EH (cell line): Measurements from ENCODE around the gene GRPEL2.
A peak's percentile ranks its signal among the peaks of the same experiment; 100 is the strongest.

Experiments used
- DNase-seq: peaks from one replicate; pipeline ENCODE4 v3.0.0-alpha.2; 2015; ENCODE audit warnings: low read depth

GRPEL2 gene

DNA sequence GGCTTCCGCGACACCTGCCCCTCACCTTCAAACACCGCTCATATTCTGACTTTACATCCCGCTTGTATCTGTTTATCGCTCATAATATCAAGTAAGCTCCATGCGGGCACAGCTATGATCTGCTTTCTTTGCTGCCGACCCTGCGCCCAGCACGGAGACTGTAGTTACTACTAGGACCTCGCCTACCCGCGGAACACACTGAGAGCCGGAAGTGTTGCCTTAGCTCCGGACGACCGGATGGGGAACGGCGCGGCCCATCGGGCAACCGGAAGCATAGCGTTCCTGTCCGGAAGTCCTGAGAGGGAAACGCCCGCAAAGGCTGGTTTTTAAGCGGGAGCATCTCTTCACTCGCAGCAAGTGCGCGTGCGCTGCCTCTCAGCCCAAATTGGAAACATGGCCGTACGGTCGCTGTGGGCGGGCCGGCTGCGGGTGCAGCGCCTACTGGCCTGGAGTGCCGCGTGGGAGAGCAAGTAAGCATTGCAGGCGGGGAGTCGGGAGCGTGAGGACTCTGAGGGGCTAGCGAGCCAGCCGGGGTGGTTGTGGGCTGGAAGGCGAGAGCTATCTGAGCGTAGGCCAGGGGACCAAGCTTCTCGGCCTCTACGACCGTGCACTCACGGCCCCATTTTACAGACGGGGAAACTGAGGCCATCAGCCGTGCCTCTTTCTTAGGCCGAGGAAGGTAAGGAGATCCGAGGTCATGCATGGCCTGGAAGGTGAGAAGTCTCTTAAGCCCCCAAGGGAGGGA lies at the start of gene GRPEL2:
Gene GRPEL2 (plus strand): TSS at position 353 of the 745 bp plus-strand sequence. CDS start 41 bp downstream, at position 394.
- DNase-seq, result peak; percentile 98

DNA sequence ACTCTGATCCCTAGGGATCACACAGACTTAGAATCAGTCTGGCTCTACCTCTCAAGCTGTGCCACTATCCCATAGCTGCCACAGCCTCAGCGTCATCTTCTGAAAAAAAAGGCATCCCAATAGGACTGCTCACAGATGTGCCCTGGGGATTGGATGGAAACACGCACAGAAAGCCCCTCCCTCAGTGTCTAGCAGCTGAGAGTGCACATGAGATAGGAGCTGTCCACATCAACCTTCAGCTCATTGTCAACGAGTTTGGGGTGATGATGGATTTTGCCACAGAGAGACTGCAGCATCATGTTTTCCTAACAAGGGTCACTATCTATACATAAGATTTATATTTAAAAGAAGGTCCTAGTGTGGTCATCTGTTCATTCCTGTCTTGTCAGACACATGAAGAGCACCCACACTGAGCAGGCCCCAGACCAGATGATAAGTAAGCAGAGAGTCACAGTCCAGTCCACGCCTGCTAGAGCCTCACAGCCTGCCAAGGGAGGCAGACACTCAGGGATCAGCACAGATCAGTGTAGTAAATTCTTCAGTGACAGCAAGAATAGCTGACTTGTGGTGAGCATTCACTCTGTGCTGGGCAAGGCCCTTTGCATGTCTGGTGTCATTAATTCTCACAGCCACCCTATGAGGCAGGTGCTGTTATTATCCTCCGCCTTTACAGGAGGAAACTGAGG lies 47.8 kb upstream of the GRPEL2 start:
- no peak for DNase-seq

GRCh38 chr5:149298163-149298562 lies 47.1 kb upstream of the GRPEL2 start:
- no peak for DNase-seq

- DNase-seq, result no peak
Measured at GRCh38 chr5:149298842-149299404, 46.4 kb upstream of the GRPEL2 start.

GRCh38 chr5:149299451-149300054 lies 45.7 kb upstream of the GRPEL2 start:
- DNase-seq, result no peak

- DNase-seq, result no peak
Measured at GRCh38 chr5:149300441-149300840, 44.9 kb upstream of the GRPEL2 start.

DNA sequence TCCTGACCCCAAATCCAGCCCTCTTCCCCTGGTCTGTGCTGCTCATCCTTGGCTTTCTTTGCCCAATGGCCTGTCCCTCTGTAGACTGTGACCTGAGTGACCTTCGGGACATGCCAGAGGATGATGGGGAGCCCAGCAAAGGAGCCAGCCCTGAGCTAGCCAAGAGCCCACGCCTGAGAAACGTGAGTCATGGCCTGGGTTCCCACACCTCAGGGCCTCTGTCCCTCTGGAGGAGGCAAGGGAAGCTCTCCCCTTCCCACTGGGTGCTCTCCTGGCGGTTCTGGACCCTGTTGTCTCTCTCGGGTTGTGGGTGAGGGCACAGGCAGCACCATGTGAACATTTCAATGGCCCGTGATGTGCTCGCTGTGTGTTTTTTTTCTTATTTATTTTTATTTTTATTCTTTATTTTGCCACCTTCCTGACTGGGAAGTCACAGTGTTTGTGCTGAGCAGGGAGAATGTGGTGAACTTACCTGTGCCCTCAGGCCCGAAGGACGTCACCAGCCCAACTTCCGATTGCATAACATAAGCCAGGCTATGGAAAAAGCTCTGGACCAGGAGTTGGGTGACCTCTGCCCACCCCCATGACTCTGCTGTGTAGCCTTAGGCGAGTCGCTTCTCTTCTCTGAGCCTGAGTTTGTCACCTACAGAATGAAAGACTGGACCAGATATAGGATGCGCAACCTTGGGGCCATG lies 44.1 kb upstream of the GRPEL2 start:
- DNase-seq, result no peak

DNA sequence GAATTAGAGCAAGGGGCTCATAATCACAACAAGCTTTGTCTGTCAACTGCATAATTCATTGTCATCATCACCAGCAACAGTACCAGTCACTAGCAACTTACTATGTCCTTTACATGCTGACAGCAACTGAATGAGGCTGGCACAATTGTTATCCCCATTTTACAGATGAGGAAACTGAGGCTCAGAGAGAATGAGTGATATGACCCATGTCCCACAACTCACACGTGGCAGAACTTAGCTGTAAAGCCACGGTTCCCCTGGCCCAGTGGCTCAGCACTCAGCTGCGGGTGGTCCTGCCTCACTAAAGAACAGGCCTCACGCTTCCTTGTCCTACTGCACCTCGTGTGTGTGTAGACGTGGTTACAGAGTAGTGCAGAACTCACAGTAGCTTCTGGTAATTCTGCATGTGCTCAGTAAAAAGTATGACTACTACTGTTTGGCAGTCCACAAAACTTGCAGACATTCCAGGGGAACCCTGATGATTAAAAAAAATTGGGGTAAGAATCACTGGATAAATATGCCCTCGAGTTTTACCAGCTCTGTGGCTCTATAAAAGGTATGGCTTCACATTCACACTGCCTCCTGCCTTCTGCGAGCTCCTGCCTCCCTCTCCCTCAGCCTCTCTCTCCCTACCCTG lies 43.4 kb upstream of the GRPEL2 start:
- DNase-seq, result peak; percentile 80

GRCh38 chr5:149302641-149303040 lies 42.7 kb upstream of the GRPEL2 start:
- no peak for DNase-seq

DNA sequence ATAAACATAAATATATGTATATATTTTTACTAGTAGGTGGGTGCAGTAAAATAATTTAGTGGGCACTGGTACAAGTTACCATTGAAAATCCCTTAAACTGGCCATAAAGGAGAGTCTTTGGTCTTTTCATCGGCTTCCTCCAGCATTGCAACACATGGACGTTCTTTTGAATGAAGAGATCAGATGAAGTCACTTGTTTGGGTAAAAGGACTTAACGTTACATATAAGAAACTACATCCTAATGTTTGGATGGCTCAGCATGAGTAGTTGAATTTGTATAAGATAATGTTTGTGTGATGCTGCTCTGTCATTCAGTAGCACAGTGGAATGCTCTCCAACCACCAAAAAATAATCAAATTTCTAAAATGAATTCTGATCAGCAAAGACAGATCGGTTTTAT lies 42.1 kb upstream of the GRPEL2 start:
- DNase-seq, result no peak

- DNase-seq, result no peak
Measured at GRCh38 chr5:149304195-149305078, 40.9 kb upstream of the GRPEL2 start.

DNA sequence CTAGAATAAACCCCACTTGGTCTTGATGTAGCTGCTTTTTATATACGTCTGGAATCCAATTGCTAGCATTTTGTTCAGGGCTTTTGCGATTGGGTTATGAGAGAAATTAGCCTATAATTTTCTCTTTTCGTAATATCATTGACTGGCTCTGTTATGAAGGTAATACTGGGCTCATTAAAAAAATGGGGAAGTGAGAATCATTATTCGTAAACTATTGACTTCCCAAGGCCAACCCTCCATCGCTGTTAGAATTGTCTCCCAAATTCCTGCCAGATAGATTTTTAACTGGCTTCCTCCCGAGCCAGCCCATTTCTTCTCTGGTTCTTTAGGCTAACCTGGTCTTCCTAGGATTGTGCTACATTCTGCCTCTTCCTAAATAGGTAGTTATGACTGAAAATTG lies 35.9 kb upstream of the GRPEL2 start:
- DNase-seq, result no peak

GRCh38 chr5:149310488-149310887 lies 34.8 kb upstream of the GRPEL2 start:
- no peak for DNase-seq

DNA sequence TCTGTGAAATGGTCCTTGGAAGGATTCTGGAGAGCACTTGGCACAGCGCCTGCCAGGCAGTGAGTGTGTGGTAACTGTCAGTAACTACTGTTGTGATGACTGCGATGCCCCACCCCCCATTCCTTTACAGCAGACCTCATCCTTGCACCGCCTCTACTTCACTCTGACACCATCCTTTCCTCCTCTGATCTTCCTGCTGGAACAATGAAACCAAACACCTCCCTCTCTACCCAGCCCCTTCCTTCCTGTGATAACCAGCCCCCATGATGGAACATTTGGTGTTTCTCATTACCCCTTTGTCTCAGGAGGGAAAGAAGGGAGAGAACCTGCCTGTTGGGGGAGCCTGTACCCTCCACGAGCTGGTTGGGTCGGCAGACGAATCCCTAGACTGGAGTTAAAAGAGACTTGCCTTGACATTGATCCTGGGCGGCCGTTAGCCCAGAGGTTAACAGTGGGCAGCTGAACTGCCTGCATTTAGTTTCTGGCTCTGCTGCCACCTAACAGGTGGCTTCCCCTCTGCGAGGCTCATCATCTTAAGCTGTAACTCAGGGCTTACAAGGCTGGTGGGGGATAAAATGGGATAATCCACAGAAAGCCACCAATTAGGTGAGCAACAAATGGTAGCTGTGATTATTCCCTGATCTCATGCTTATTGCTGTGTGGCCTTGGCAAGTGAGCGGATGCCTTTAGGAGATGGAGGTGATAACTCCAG lies 34.2 kb upstream of the GRPEL2 start:
- peak; percentile 75 for DNase-seq

DNA sequence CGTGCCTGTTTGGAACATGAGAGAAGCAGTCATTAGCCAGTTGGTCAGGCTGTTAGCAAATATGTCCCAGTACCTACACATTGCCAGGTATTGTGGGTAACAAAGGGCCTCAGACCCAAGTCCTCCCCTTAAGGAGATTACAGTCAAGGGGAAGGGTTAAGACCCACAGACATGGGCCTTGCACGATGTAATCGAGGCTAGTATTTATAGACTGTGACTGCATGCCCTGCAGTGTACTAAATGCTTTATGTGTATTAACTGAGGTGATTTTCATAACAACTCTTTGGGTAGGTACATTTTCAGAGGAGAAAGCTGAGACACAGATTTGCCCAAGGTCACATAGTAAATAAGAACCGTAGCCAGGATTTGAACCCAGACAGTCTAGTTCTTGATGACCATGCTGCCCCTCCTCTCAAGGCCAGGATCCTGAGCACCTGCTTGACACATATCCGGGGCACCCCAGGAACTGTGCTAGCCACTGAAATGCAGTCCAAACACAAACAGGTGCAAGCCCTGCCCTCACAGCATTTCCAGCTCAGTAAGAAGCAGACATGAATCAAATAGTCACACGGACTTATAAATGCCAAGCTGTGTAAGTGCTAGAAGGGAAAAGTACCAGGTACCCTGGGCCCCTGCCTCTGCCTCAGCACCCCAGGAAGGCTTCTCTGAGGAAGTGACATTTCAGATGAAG lies 32.0 kb upstream of the GRPEL2 start:
- no peak for DNase-seq

DNA sequence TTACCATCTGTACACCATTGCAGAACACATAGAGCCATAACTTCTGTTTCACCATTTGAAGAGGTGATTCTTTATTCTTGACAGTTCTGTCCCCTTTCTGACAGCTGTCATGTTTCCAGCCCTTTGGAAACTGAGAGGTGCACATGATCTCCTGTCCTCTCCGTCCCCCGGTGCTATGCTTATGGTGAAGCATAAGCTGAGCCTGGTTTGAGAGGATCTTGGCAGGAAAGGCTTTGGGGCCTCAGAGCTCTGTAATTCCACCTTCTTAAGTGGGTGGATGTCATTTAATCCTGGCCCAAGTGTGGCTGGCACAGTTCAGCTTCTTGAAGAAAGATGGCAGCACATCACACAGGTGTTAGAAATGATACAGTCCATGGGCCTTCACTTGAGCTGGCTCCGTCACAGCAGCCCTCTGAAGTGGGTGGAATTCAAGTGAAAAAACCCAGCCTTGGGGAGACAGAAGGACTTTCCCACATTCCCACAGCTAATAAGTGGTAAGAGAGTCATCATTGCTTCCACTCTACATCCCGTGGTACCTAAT lies 30.7 kb upstream of the GRPEL2 start:
- DNase-seq, result no peak

DNA sequence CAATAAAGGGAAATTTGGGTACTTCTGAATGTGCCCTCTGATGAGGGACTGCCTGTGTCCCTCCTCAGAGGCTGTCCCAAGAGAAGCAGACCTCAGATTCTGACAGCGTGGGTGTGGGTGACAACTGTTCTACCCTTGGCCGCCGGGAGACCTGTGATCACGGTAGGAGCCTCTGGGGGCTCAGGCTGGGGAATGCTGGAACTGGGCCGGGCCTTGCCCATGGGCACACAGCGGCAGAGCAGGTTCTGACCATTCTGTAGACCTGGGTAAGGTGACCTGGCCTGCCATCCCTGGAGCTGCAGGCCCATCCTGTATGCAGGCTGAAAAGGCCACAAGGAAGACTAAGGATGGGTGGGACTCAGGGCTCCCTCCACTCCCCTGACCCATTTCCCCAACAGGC lies 29.5 kb upstream of the GRPEL2 start:
- no peak for DNase-seq

- DNase-seq, result peak; percentile 69
Measured at GRCh38 chr5:149317281-149318048, 27.8 kb upstream of the GRPEL2 start.
